ENCODE data around the gene HGF.
"Not testable (repeated sequence)": the region's sequence is repeated elsewhere in the genome, so short reads cannot be mapped to it uniquely, and the experiment has no call there.

Gene HGF

GRCh38 chr7:81722250-81722649 is 47.6 kb downstream of the HGF start:
- DNase-seq: not testable (repeated sequence)

- DNase-seq: no peak
Observed at GRCh38 chr7:81721437-81721836, 48.4 kb downstream of the HGF start.

DNA sequence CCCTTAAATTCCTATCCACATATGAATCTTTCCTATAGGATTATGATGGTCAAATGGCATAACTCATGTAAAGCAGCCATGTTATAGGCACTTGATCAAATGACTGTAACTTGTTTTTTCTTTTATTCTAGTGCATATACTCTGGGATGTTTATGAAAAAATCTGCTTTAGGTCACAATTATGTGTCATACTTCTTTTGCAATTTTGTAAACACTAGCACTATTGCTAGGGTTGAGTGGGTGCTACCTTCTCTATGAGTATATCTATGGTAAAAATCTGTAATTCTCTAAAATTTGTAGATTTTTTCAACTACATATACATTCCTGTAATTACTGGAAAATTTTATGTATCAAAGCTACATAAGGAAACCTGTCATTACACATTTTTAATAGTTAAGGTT is 50.0 kb downstream of the HGF start:
- no peak for DNase-seq

GRCh38 chr7:81715984-81716588 is 53.8 kb downstream of the HGF start:
- no peak for DNase-seq

DNA sequence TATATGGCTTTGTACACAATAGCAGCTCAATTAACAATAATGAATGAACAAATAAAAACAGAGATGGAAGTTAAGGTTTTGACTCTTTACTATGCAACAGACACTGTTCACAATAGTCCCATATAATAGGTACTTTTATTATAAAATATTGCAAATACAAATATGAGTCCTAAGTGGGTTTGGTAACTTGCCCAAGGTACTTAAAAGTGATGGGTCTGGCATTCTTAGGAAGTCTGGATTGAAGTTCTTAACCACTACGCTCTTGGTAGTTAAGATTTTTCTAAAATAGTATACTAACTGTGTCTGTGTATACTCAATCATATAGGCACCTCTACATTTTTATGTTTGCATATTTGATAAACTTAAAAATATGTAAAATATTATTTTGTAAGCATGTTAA is 55.5 kb downstream of the HGF start:
- no peak for DNase-seq

GRCh38 chr7:81710751-81711150 is 59.1 kb downstream of the HGF start:
- DNase-seq: no peak

DNA sequence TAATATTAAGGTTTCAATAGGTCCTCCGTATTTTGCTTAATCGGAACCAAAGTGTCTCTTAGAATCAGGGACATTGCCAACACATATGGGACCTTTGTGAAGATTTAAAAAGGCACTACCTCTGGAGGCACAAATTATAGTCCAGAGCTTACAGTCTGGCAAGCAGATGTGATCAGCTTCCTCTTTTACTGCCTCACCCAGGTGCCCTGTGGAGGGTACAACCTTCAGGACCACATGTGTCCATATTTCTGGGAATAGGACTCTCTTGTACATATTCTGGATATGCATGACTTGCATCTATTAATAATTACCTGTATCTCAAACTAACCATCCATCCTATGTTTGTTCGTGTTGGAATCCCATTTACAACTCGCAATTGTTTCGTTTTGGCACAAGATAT is 60.0 kb downstream of the HGF start:
- DNase-seq: no peak

GRCh38 chr7:81707966-81708365 is 61.9 kb downstream of the HGF start:
- no peak for DNase-seq

- no peak for DNase-seq
Observed at GRCh38 chr7:81707196-81707595, 62.7 kb downstream of the HGF start.

DNA sequence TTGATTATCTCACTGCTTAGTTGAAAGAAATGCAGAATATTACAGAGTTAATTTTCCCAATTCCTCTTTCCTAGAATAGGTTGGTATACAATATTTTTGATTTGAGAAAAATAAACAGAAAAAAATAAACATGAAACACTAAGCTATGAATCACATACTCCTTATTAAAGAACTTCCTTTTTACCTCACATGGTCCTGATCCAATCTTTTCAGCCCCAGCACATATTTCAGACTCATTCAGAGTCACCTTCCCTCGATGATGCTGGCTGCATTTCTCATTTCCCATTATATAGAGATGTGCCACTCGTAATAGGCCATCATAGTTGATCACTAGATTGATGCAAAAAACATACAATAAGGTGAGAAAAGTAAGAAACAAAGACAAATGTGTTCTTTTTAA is 64.6 kb downstream of the HGF start:
- DNase-seq: no peak

GRCh38 chr7:81704595-81704994 is 65.3 kb downstream of the HGF start:
- no peak for DNase-seq

DNA sequence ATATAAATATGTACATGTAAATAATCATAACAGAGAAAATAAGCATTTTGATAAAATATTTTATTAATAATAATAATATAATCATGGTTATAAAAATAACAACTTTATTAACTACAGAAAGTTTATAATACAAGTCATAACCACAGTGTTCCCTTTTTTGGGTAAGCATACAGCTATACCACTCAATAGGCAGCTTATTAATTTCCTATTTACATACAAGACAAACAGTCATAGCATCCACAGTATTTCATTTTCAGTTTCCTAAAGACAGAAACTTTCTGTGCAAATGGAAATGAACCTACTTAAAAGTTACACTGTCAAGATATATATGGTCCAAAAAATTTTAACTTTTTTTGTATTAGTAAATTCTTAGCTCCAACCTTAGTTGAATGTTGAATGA is 70.9 kb downstream of the HGF start:
- no peak for DNase-seq

DNA sequence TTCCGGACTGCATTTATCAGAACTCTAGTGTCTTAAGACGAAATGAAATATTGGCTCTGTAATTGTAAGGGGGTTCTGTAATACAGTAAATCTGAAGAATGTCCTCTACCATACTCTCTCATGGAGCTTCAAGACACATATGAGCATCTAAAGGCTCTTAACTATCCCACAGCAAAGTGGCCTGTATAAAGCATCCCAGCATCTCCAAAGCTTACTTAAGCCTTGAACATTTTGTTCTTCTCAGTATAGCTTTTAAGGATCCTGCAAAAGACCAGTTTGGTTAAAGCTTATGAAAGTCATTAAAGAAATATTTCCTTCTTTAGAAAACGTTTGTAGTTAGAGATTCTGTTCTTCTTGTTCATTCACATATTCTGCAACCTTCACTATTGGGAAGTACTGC is 75.1 kb downstream of the HGF start:
- no peak for DNase-seq

GRCh38 chr7:81693894-81694293 is 76.0 kb downstream of the HGF start:
- DNase-seq: no peak

- no peak for DNase-seq
Observed at GRCh38 chr7:81693080-81693479, 76.8 kb downstream of the HGF start.

GRCh38 chr7:81692146-81692905 is 77.5 kb downstream of the HGF start:
- no peak for DNase-seq

DNA sequence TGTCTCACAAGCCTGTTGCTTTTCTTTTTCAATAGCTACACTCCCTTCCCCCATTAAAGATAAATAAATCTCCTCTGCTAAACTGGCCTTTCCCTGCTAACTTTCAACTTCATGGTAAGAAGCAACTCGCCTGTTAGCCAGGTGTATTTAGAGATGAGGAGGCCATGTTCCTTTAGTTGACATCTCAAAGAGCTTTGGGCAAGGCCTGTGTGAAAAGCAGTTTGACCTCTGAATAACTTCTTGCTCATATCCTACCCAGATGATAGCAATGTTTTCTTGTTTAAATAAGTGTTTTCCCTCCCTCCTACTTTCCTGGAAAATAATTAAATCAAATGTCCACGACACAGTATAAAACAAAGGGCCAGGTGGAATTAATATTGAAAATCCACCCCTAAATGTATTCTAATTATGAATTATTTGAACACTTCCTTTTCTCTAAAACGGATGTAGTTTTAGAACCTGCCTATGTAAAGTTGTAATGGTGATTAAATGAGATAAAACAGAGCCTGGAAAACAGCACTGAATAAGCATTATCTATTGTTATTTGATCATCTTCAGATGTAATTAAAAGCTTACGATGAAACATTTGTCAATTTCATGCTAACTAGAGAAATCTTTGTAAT is 78.5 kb downstream of the HGF start:
- DNase-seq: no peak

GRCh38 chr7:81690688-81691087 is 79.2 kb downstream of the HGF start:
- DNase-seq: no peak

GRCh38 chr7:81690251-81690650 is 79.6 kb downstream of the HGF start:
- no peak for DNase-seq

GRCh38 chr7:81688622-81689411 is 81.0 kb downstream of the HGF start:
- no peak for DNase-seq

DNA sequence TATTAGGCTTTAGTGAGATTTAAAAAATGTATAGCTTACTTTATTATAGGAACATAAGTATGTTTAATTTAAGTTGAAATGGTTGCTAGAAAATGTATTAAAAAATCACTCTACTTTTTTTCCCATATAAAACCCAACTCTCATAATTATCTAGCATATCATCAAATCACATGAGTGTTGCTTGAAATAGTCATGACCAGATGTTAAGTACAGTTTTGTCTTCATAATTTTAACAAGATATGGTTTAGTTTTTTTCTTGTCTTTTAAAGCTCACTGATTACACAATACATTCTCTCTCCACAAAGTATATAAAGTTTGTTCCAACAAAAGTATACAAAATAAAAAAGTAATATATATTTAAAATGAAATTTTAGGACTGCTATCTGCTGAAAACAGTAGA is 82.8 kb downstream of the HGF start:
- no peak for DNase-seq

- no peak for DNase-seq
Observed at GRCh38 chr7:81685270-81685868, 84.5 kb downstream of the HGF start.
